GM23248 (cell line): ENCODE data around the gene F10. TPM values are rescaled to one million over a fixed set of nuclear protein-coding genes. Genes with fewer than 3 reads are reported as not detected.

Source experiments
- DNase-seq: peaks from one replicate; pipeline ENCODE4 v3.0.0-alpha.2; 2015
- H2AFZ ChIP-seq: fragments of 200-600 bp; sonication (generic); 2 replicates; pipeline ENCODE4 v1.6.1; 2016; ENCODE audit warnings: antibody characterized with exemption
- H3F3A ChIP-seq: fragments of 200-600 bp; sonication (generic); 2 replicates; pipeline ENCODE4 v1.6.1; 2016; ENCODE audit warnings: mild to moderate bottlenecking, antibody characterized with exemption, mixed run types; ENCODE audit not compliant: insufficient read depth
- H3K27ac ChIP-seq: fragments of 200-600 bp; sonication (generic); 2 replicates; pipeline ENCODE4 v1.5.1; 2016; ENCODE audit warnings: mild to moderate bottlenecking
- H3K27me3 ChIP-seq: fragments of 200-600 bp; sonication (generic); replicated peaks from 2 replicates; pipeline ENCODE4 v1.6.1; 2016; ENCODE audit warnings: mild to moderate bottlenecking; ENCODE audit not compliant: insufficient read depth
- H3K36me3 ChIP-seq: fragments of 200-600 bp; sonication (generic); 2 replicates; pipeline ENCODE4 v1.6.1; 2016; ENCODE audit warnings: low read depth, mild to moderate bottlenecking
- H3K4me1 ChIP-seq: fragments of 200-600 bp; sonication (generic); 2 replicates; pipeline ENCODE4 v1.6.1; 2016; ENCODE audit warnings: mild to moderate bottlenecking; ENCODE audit not compliant: insufficient read depth
- H3K4me2 ChIP-seq: fragments of 200-600 bp; sonication (generic); one replicate; pipeline ENCODE4 v1.6.1; 2016; ENCODE audit warnings: mild to moderate bottlenecking; ENCODE audit not compliant: unreplicated experiment
- H3K4me3 ChIP-seq: fragments of 200-600 bp; sonication (generic); 2 replicates; pipeline ENCODE4 v1.5.1; 2016; ENCODE audit warnings: mild to moderate bottlenecking
- H3K79me2 ChIP-seq: fragments of 200-600 bp; sonication (generic); 2 replicates; pipeline ENCODE4 v1.6.1; 2016; ENCODE audit warnings: mild to moderate bottlenecking; ENCODE audit not compliant: insufficient read depth
- H3K9ac ChIP-seq: fragments of 200-600 bp; sonication (generic); 2 replicates; pipeline ENCODE4 v1.6.1; 2016; ENCODE audit warnings: mild to moderate bottlenecking
- H3K9me2 ChIP-seq: fragments of 200-600 bp; sonication (generic); 2 replicates; pipeline ENCODE4 v1.6.1; 2016; ENCODE audit warnings: mixed run types, mild to moderate bottlenecking, moderate library complexity; ENCODE audit not compliant: insufficient read depth
- H3K9me3 ChIP-seq: fragments of 200-600 bp; sonication (generic); one replicate; pipeline ENCODE4 v1.6.1; 2017; ENCODE audit warnings: low read depth
- H4K20me1 ChIP-seq: fragments of 200-600 bp; sonication (generic); 2 replicates; pipeline ENCODE4 v1.6.0; 2016; ENCODE audit not compliant: insufficient read depth
- EZH2 ChIP-seq: fragments of 200-600 bp; sonication (generic); IDR thresholded peaks from 2 replicates; pipeline ENCODE4 v1.6.1; 2018; ENCODE audit warnings: antibody characterized with exemption, mild to moderate bottlenecking; ENCODE audit not compliant: insufficient read depth, poor library complexity, severe bottlenecking
- EZH2phosphoT487 ChIP-seq: fragments of 200-600 bp; sonication (generic); IDR thresholded peaks from 2 replicates; pipeline ENCODE4 v1.6.1; 2018; ENCODE audit warnings: antibody characterized with exemption, moderate library complexity, mild to moderate bottlenecking, low read depth; ENCODE audit not compliant: insufficient read depth
- WGBS, 2 experiments: methylation state at CpG; one replicate each; pipeline ENCODE4 v1.1.6; 2015 to 2017; ENCODE audit warnings: low lambda C conversion rate in 2 of 2, low coverage in 1 of 2; ENCODE audit errors: missing lambda C conversion rate in 2 of 2; 5-methylcytosine and 5-hydroxymethylcytosine counted together
- in situ Hi-C: fragments of 300-500 bp; cut with MboI; formaldehyde crosslinking; loops from 2 replicates; pipeline ENCODE4 v1.15.0; 2020
- polyA plus RNA-seq: library from polyadenylated mRNA; unstranded; fragments of >200 nt; fragmentation: Nextera tagmentation; extraction: Ambion mirVana; gene quantifications from 2 replicates; pipeline ENCODE4 v1.2.1, GENCODE V29; 2016
- total RNA-seq: library from RNA; depleted of rRNA; stranded (reverse); fragments of >200 nt; shearing (Covaris generic); gene quantifications from 2 replicates; pipeline ENCODE4 v1.2.3, GENCODE V29; 2014

The F10 gene
- total and polyA plus RNA-seq, 2 experiments from 2014 or later: 7.8 to 9.1 TPM

DNA sequence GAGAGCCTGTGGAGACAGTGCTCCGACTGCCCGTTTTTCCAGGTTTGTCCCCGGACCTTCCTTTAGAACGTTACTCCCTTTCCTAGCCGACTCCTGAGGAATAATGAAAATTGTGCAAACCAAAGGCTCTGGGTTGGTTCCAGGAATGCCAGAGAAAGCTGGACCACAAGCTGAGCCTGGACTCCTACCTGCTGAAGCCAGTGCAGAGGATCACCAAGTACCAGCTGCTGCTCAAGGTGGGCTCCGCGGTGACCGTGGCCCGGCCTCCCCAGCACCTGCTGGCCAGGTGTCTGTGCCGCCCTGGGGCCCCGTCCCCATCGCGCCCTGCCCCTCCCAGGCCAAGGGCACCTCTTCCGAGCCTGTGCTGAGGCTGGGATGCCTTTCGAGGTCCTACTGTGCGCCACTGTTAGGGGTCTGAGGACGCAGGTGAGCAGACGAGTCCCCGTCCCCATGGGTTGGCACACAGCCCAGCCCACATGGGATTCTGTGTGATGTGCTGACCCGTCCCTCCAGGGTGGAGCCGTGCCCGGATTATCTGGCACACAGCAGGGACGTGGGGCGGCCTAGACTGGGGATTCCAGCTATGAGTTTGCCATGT, 37.6 kb upstream of the F10 start:
- TF ChIP-seq EZH2: no peak
- TF ChIP-seq EZH2phosphoT487: no peak
- 48 to 54% methylated on average over 22 to 24 of the region's 24 CpGs for WGBS, 2 experiments
- Histone ChIP-seq H3F3A (no peaks in the 10 kb centered on the region), H3K9me3 (no peaks in the 10 kb centered on the region), H3K36me3 (no peaks in the 10 kb centered on the region), H3K4me2 (no peak overlapping the region), H2AFZ (no peak overlapping the region), H3K9ac (no peak overlapping the region), H3K79me2 (no peaks in the 10 kb centered on the region), H3K4me3 (no peak overlapping the region), H3K27ac (no peak overlapping the region), H4K20me1 (no peaks in the 10 kb centered on the region), H3K27me3 (peaks cover 6% of the 10 kb centered on the region; the same call in 1 of the 2 replicates), H3K9me2 (no peaks in the 10 kb centered on the region), H3K4me1 (no peaks in the 10 kb centered on the region)
- in situ Hi-C loops: no loop called here
- DNase-seq: no peak

- Histone ChIP-seq H3F3A (no peaks in the 10 kb centered on the region), H3K9ac (no peak overlapping the region), H3K4me3 (no peak overlapping the region), H3K4me1 (no peaks in the 10 kb centered on the region), H3K9me2 (no peaks in the 10 kb centered on the region), H3K36me3 (no peaks in the 10 kb centered on the region), H2AFZ (no peak overlapping the region), H3K79me2 (no peaks in the 10 kb centered on the region), H4K20me1 (no peaks in the 10 kb centered on the region), H3K4me2 (no peak overlapping the region), H3K27ac (no peak overlapping the region), H3K9me3 (no peaks in the 10 kb centered on the region), H3K27me3 (peaks cover 6% of the 10 kb centered on the region; the same call in 1 of the 2 replicates)
- in situ Hi-C loops: no loop called here
- 38 to 43% methylated on average over 28 to 30 of the region's 32 CpGs for WGBS, 2 experiments
- TF ChIP-seq EZH2phosphoT487 (no peak), EZH2 (no peak)
- DNase-seq: peak; percentile 53
Measured at GRCh38 chr13:113086031-113086750, 36.4 kb upstream of the F10 start.

- DNase-seq: no peak
- peaks cover 6% of the 10 kb centered on the region; the same call in 1 of the 2 replicates for H3K27me3 ChIP-seq
- H3K4me3 ChIP-seq: no peak overlapping the region
- in situ Hi-C loops: no loop called here
- H4K20me1 ChIP-seq: no peaks in the 10 kb centered on the region
- H3K36me3 ChIP-seq: no peaks in the 10 kb centered on the region
- H3K4me2 ChIP-seq: no peak overlapping the region
- no peaks in the 10 kb centered on the region for H3K9me2 ChIP-seq
- H3K9me3 ChIP-seq: no peaks in the 10 kb centered on the region
- no peak overlapping the region for H2AFZ ChIP-seq
- WGBS, 2 experiments: 74% methylated on average over 39 of the region's 39 CpGs
- no peak overlapping the region for H3K27ac ChIP-seq
- no peaks in the 10 kb centered on the region for H3K4me1 ChIP-seq
- H3F3A ChIP-seq: no peaks in the 10 kb centered on the region
- H3K79me2 ChIP-seq: no peaks in the 10 kb centered on the region
- TF ChIP-seq EZH2: no peak
- TF ChIP-seq EZH2phosphoT487: no peak
- H3K9ac ChIP-seq: no peak overlapping the region
Measured at GRCh38 chr13:113086991-113087922, 35.3 kb upstream of the F10 start.

GRCh38 chr13:113087923-113088690, 34.5 kb upstream of the F10 start:
- WGBS, 2 experiments: 79 to 81% methylated on average over 40 of the region's 40 CpGs
- no peak overlapping the region for H2AFZ ChIP-seq
- no peaks in the 10 kb centered on the region for H4K20me1 ChIP-seq
- no peak for TF ChIP-seq EZH2phosphoT487
- no peak for TF ChIP-seq EZH2
- no peaks in the 10 kb centered on the region for H3K36me3 ChIP-seq
- no peaks in the 10 kb centered on the region for H3K4me1 ChIP-seq
- no peaks in the 10 kb centered on the region for H3F3A ChIP-seq
- in situ Hi-C loops: no loop called here
- no peaks in the 10 kb centered on the region for H3K9me3 ChIP-seq
- no peak overlapping the region for H3K9ac ChIP-seq
- H3K27ac ChIP-seq: no peak overlapping the region
- DNase-seq: no peak
- no peaks in the 10 kb centered on the region for H3K79me2 ChIP-seq
- peaks cover 6% of the 10 kb centered on the region; the same call in 1 of the 2 replicates for H3K27me3 ChIP-seq
- no peaks in the 10 kb centered on the region for H3K9me2 ChIP-seq
- H3K4me3 ChIP-seq: no peak overlapping the region
- no peak overlapping the region for H3K4me2 ChIP-seq
